ENCODE results near the gene MANBA. TPM values are rescaled to one million over a fixed set of nuclear protein-coding genes. Genes with fewer than 3 reads are reported as not detected.

MANBA gene
- total RNA-seq, 3 donors from 2014 or later (not counting 1 experiment from before 2014, with no cell fraction given) = 38.1 to 43.2 (median 40.8) TPM

DNA sequence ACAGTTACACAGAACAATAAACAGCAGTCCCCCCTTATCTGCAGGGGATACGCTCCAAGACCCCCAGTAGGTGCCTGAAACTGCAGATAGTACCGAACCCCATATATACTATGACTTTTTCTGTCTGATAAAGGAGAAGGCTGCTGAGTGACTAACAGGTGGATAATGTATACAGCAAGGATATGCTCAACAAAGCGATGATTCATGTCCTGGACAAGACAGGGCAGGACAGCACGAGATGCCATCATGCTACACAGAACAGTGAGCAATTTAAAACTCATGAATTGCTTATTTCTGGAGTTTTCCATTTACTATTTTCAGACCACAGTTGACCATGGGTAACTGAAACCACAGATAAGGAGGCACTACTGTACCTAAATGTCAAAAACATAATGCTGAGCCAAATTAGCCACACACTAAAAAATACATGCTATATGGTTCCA lies 76.1 kb downstream of the MANBA start:
- TF ChIP-seq, protein P1, sequence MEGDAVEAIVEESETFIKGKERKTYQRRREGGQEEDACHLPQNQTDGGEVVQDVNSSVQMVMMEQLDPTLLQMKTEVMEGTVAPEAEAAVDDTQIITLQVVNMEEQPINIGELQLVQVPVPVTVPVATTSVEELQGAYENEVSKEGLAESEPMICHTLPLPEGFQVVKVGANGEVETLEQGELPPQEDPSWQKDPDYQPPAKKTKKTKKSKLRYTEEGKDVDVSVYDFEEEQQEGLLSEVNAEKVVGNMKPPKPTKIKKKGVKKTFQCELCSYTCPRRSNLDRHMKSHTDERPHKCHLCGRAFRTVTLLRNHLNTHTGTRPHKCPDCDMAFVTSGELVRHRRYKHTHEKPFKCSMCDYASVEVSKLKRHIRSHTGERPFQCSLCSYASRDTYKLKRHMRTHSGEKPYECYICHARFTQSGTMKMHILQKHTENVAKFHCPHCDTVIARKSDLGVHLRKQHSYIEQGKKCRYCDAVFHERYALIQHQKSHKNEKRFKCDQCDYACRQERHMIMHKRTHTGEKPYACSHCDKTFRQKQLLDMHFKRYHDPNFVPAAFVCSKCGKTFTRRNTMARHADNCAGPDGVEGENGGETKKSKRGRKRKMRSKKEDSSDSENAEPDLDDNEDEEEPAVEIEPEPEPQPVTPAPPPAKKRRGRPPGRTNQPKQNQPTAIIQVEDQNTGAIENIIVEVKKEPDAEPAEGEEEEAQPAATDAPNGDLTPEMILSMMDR (IDR thresholded peaks at IDR 0.05) = no peak
- DNase-seq = no peak
- Histone ChIP-seq H3K27me3 (ENCODE audit: control insufficient read depth, insufficient read depth, low read length) (no peaks in the 10 kb centered on the region), H3K9me3 (ENCODE audit: control insufficient read depth, insufficient read depth, low read length) (no peaks in the 10 kb centered on the region), H3K27ac (ENCODE audit: low read length) (no peak overlapping the region), H3K4me3 (ENCODE audit: low read length) (no peak overlapping the region), H3K36me3 (ENCODE audit: control insufficient read depth, insufficient read depth, low read length) (peaks cover 18% of the 10 kb centered on the region), H3K4me1 (ENCODE audit: control insufficient read depth, insufficient read depth, low read length) (no peaks in the 10 kb centered on the region)
- Mint-ChIP-seq H3K36me3 (no peaks in the 10 kb centered on the region), H3K27ac (no peak overlapping the region), H3K9me3 (no peaks in the 10 kb centered on the region), H3K4me1 (no peaks in the 10 kb centered on the region), H3K27me3 (ENCODE audit: low read depth in 2 of 2) (no peaks in the 10 kb centered on the region), H3K4me3 (no peak overlapping the region)
- WGBS (ENCODE audit: insufficient coverage) = 86% methylated on average over 3 of the region's 4 CpGs
- intact Hi-C loops (cut with micrococcal nuclease) = no loop called here
- no peak for ATAC-seq

DNA sequence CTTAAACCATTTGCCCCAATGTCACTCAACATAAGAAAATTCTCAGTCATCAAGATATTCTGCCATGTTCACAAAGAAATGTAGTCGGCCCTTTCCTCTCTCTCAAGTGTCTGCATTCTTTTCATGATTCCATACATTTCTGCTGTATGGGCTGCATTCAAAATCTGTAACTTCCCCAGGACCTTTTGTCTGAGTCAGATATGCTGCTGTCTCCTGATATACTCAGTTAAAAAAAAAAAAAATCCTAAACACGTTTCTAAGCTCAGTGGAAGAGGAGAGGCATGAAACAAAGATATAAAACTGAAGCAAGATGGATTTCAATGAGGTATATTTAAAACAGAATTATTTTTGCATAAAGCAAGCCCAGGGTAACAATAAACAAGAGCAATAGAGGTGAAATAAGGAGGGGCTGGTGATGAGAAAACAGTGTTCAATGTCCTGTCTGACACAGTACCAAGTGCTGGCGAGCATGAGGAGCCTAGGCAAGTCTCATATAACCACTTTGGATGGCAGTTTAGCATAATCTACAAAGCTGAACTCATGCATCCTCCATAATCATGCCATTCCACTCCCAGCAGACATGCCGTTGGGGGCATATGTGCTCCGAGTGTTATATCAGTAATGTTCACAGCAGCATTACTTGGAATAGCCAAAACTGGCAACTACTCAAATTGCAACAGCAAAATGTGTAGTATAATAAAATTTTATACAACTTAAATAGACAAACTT lies 76.7 kb downstream of the MANBA start:
- Histone ChIP-seq H3K27me3 (ENCODE audit: control insufficient read depth, insufficient read depth, low read length) (no peaks in the 10 kb centered on the region), H3K36me3 (ENCODE audit: control insufficient read depth, insufficient read depth, low read length) (peaks cover 16% of the 10 kb centered on the region), H3K9me3 (ENCODE audit: control insufficient read depth, insufficient read depth, low read length) (no peaks in the 10 kb centered on the region), H3K4me3 (ENCODE audit: low read length) (no peak overlapping the region), H3K4me1 (ENCODE audit: control insufficient read depth, insufficient read depth, low read length) (no peaks in the 10 kb centered on the region), H3K27ac (ENCODE audit: low read length) (no peak overlapping the region)
- no peak overlapping the region for H3K4me3 Mint-ChIP-seq
- H3K4me1 Mint-ChIP-seq = no peaks in the 10 kb centered on the region
- TF ChIP-seq, protein P1 (IDR thresholded peaks at IDR 0.05) = no peak
- DNase-seq (no peak), ATAC-seq (no peak)
- intact Hi-C loops (cut with micrococcal nuclease) = no loop called here
- 97% methylated on average over 5 of the region's 5 CpGs for WGBS (ENCODE audit: insufficient coverage)
- H3K27ac Mint-ChIP-seq = no peak overlapping the region
- no peaks in the 10 kb centered on the region for H3K36me3 Mint-ChIP-seq
- H3K9me3 Mint-ChIP-seq = no peaks in the 10 kb centered on the region
- H3K27me3 Mint-ChIP-seq (ENCODE audit: low read depth in 2 of 2) = no peaks in the 10 kb centered on the region

DNA sequence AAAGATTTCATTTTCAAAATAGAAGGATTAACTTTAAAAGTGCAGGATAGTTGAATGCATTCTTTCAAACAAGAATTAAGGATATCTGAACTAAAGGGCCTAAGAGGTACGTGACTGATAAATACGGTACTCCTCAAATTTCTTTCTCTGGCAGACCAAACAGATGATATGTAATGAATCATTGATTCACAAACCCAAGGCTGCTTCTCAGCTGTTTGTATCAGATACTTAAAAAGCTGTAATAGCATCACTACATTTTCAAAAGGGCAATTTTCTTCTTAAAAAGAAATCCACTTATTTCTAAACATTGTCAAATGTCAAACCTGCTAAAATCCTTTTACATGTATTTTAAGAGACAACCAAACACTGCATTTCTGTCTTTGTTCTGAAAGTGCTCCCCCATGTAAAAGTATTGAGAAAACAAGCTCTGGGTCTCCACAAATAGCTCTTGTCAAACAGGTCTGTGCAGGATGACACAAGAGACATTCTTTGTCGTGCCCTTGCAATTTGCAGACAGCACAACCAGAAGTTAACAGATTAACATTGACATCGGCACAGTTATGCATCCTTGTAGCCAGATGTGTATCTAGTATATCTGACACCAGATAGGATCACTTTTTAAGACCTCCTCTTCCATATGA lies 82.0 kb downstream of the MANBA start:
- Mint-ChIP-seq H3K4me3 (no peak overlapping the region), H3K27ac (no peak overlapping the region), H3K4me1 (no peaks in the 10 kb centered on the region), H3K9me3 (no peaks in the 10 kb centered on the region), H3K36me3 (no peaks in the 10 kb centered on the region), H3K27me3 (ENCODE audit: low read depth in 2 of 2) (no peaks in the 10 kb centered on the region)
- no peak for ATAC-seq
- DNase-seq = no peak
- 96% methylated on average over 4 of the region's 4 CpGs for WGBS (ENCODE audit: insufficient coverage)
- intact Hi-C loops (cut with micrococcal nuclease) = no loop called here
- H3K9me3 ChIP-seq (ENCODE audit: control insufficient read depth, insufficient read depth, low read length) = no peaks in the 10 kb centered on the region
- TF ChIP-seq, protein P1 (IDR thresholded peaks at IDR 0.05) = no peak
- no peaks in the 10 kb centered on the region for H3K4me1 ChIP-seq (ENCODE audit: control insufficient read depth, insufficient read depth, low read length)
- no peak overlapping the region for H3K27ac ChIP-seq (ENCODE audit: low read length)
- peaks cover 9% of the 10 kb centered on the region for H3K36me3 ChIP-seq (ENCODE audit: control insufficient read depth, insufficient read depth, low read length)
- no peak overlapping the region for H3K4me3 ChIP-seq (ENCODE audit: low read length)
- no peaks in the 10 kb centered on the region for H3K27me3 ChIP-seq (ENCODE audit: control insufficient read depth, insufficient read depth, low read length)
